Stimulated activated CD4-positive, alpha-beta T cell treated with anti-CD3 and anti-CD28 coated beads, Interleukin-4, amount 100 ng/mL, for 1 hour (primary cell): ENCODE results near the gene FANCL.
"Not testable (repeated sequence)": the region's sequence is repeated elsewhere in the genome, so short reads cannot be mapped to it uniquely, and the experiment has no call there.

ENCODE experiments used
- DNase-seq: peaks from one replicate; pipeline ENCODE4 v3.0.0-alpha.2; 2020

FANCL gene

DNA sequence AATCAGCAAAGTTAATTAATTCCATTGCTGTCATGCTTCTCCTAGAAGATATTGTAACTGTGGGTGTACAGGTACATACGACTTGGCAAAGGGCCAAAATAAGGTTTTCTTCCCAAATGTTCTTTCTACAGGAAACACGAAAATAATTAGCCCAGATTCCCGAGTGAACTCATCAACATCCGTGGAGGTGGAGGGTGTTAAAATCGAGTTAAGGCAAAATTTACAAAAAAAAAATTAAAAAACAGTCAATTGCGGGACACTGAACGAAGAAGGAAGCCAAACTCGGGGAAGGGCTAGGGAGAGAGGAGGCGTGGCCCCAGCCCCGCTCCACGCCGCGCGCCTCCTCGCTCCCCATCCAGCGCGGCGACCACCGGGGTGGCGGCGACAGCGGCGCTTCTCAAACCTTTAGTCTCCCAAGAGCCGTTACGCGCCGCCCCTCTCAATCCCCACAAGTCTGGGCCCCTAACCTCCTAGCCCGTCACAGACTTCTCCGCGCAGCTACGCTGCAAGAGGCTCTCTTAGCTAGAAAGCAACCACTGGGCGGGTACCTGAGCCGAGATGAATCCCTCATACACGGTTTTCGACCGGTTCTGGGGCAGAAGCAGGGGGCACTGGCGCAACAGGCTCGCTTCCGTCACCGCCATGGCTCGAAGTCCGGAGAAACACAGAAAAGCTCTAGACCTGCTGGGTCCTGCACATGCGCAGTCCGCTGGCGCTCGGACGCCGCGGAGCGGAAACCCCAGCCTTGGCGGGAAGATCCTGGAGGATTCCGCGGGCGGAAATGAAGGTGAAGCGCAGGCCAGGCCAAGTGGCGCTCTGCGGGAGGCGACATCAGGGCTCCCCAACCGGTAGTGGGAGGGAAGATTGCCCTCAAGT lies at the start of gene FANCL:
TSS of gene FANCL (minus strand) at position 656 of the 876 bp plus-strand sequence. CDS start at position 644, 12 bp downstream.
- DNase-seq = peak; percentile 69

GRCh38 chr2:58289029-58289428 lies 47.9 kb upstream of the FANCL start:
- no peak for DNase-seq

DNA sequence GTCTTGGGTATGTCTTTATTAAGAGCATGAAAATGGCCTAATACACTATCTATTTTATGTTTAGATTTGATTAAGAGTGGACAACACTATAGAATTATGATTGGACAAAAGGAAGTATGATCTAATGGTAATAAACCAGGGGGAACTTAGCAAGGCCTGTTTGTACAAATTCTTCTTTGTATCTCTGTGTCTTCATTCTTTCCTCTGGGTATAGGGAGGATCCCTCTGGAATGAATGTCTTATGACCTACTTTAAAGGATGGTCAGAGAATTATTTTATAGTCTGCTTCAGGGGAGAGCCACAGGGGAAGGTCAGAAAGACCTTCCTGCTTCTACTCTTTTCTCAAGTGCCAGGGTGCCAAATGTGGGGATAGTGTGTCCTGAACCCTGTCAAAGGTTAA lies 42.8 kb upstream of the FANCL start:
- no peak for DNase-seq

- DNase-seq = not testable (repeated sequence)
Measured at GRCh38 chr2:58275144-58275543, 34.0 kb upstream of the FANCL start.

DNA sequence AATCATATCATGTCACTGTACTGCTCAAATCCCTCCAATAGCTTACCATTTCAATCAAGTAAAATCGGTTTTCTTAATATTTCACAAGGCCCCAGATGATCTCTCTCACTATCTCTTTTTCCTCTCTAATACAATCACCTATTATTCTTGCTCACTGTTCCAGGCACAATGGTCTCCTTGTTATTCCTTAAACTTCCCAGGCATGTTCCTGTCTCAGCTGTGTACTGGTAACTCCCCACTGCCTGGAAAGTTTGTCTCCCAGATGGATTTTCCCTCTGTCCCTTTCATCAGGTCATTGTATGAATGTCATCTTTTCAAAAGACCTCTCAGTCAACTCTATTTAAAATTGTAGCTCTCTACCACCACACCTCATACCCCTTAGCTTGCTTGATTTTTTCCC lies 30.7 kb upstream of the FANCL start:
- DNase-seq = no peak

DNA sequence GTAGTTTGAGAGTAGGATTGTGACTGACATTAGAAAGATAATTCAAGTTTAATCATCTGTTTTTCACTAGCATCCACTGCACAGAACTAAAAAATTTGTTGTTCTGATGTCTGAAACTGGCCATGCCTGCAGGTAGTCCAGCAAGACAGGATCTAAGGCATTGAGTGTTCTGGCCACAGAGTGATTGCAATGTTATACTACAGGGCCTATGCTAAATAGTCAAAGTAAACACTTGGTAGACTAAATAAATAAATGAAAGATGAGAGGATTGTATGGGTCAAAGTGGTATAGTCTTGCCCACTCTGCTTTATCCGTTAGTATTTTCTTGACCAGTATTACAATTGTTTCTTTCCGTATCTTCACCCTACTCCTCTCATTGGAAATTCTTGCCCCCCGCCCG lies 27.6 kb upstream of the FANCL start:
- no peak for DNase-seq

DNA sequence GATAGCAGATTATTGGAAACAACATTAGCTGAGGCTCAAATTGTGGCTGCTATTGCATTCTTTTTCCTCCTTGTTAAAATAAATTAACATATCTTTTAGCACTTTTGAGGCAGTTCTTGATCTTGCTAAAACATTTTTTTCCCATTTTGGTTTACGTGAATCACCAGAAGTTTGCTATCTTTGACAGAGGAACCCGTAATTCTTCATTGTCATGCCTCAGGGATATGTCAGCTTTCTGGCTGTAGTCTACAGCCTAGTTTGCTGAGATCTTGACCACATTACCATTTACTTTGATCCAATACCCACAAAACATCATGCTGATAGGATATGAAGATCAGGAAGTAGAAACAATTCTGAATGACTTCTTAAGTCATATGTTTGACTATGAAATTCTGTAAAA lies 25.1 kb upstream of the FANCL start:
- DNase-seq = no peak

GRCh38 chr2:58261209-58261608 lies 20.1 kb upstream of the FANCL start:
- DNase-seq = no peak

DNA sequence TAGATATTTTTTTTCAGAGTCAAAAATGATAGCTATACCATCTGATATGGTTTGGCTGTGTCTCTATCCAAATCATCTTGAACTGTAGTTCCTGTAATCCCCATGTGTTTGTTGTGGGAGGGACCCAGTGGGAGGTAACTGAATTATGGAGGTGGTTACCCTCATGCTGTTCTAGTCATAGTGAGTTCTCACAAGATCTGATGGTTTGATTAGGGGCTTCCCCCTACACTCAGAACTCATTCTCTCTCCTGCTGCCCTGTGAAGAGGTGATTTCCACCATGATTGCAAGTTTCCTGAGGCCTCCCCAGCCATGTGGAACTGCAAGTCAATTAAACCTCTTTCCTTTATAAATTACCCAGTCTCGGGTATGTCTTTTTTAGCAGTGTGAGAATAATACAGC lies 17.3 kb upstream of the FANCL start:
- not testable (repeated sequence) for DNase-seq

DNA sequence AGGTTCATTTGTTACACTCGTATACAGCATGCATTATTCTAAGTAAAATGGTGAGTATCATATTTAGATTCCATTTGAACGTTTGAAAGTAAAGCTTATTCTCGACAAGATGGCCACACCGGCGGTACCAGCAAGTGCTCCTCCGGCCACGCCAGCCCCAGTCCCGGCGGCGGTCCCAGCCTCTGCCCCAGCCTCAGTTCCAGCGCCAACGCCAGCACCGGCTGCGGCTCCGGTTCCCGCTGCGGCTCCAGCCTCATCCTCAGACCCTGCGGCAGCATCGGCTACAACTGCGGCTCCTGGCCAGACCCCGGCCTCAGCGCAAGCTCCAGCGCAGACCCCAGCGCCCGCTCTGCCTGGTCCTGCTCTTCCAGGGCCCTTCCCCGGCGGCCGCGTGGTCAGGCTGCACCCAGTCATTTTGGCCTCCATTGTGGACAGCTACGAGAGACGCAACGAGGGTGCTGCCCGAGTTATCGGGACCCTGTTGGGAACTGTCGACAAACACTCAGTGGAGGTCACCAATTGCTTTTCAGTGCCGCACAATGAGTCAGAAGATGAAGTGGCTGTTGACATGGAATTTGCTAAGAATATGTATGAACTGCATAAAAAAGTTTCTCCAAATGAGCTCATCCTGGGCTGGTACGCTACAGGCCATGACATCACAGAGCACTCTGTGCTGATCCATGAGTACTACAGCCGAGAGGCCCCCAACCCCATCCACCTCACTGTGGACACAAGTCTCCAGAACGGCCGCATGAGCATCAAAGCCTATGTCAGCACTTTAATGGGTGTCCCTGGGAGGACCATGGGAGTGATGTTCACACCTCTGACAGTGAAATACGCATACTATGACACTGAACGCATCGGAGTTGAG lies 10.4 kb upstream of the FANCL start:
- DNase-seq = not testable (repeated sequence)

- DNase-seq = no peak
Measured at GRCh38 chr2:58241546-58241864, 380 bp upstream of the FANCL start.

DNA sequence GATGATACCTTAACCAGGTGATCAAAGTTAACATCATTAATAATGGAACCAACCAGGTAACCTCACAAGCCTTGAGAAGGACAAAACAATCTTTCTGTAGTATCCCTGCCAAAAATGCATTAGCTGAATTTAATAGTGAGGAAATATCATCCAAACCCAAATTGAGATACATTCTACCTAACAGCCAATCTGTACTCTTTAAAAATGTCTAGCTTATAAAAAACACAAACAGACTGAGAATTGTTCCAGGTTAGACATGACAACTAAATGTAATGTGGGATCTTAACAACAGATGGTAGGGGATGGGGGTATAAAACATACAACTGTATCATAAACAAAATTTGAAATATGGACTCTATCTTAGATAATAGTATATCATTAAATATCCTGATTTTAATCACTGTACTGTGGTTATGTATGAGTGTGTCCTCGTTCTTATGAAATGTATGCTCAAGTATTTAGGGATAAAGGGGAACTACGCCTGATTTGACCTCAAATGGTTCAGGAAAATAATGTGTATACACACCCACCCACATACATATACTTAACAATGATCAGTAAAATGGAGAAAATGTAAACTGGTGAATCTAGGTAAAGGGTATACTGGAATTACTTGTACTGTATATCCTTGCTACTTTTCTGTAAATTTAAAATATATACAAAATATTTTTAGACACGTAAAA lies 1.7 kb downstream of the FANCL start:
- DNase-seq = no peak

GRCh38 chr2:58237741-58238140 lies 3.4 kb downstream of the FANCL start:
- no peak for DNase-seq

GRCh38 chr2:58235984-58236383 lies 5.1 kb downstream of the FANCL start:
- DNase-seq = no peak

- no peak for DNase-seq
Measured at GRCh38 chr2:58235170-58235569, 6.0 kb downstream of the FANCL start.

DNA sequence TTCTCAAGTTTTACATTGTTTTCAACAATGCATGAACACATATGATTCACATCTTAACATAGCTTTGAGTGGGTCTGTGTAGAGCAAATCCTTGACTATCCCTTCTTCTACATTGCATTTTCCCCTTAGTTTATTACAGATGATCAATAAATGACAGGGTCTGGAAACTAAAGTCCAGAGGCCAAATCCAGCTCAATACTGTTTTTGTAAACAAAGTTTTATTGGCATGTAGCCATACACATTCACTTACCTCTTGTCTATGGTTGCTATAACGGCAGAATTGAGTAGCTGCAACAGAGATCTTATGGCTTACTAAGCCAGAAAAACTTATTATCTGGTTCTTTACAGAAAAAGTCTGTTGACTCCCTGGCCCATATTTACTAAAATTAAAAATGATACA lies 12.8 kb downstream of the FANCL start:
- no peak for DNase-seq

GRCh38 chr2:58227171-58227917 lies 13.8 kb downstream of the FANCL start:
- DNase-seq = no peak

DNA sequence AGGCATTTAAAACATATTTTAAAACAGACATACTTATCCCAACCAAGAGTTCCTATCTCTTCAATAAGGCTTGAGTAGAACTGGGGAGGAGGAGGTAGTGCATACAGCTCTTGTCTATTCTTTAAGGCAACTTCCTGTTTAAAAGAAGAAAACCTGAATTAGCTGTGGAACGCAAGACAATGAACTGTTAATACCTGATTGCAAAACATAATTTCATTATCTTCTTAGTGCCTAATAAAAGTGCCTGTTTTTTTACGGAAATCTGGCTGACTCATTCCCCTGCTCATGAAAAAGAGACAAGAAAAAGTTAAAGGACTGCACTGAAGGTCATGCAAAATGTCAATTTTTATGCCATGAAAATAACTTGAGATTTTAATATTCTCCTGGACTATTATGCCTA lies 19.2 kb downstream of the FANCL start:
- no peak for DNase-seq

GRCh38 chr2:58215429-58215828 lies 25.7 kb downstream of the FANCL start:
- DNase-seq = no peak

DNA sequence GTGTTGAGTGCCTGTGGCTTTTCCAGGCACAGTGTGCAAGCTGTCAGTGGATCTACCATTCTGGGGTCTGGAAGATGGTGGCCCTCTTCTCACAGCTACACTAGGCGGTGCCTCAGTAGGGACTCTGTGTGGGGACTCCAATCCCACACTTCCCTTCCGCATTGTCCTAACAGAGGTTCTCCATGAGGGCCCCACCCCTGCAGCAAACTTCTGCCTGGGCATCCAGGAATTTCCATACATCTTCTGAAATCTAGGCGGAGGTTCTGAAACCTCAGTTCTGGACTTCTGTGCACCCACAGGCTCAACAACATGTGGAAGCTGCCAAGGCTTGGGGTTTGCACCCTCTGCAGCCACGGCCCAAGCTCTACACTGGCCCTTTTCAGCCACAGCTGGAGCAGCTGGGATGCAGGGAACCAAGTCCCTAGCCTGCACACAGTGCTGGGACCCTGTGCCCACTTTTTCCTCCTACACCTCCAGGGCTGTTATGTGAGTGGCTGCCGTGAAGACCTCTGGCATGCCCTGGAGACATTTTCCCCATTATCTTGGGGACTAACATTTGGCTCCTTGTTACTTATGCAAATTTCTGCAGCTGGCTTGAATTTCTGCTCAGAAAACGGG lies 30.1 kb downstream of the FANCL start:
- DNase-seq = not testable (repeated sequence)

- no peak for DNase-seq
Measured at GRCh38 chr2:58207189-58207588, 33.9 kb downstream of the FANCL start.

DNA sequence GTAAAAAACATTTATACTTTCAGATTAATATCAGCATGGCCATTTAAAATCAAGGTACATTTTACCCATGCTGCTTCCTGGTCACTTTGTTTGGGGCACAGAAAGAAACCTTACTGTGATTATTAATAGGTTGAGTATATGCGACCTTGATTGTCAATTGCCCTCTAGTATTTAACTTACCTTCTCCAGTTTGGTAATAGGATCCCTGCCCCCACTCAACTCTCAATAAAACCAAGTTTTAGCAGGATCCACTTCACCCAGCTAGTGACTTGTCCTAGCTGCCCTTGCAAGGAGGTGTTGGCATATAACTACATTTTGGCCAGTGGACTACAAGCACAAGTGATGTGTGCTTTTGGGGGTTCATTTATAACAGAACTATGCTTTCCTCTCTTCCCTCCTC lies 34.3 kb downstream of the FANCL start:
- DNase-seq = no peak
